ENCODE results near the gene GNAL.
"Not testable (repeated sequence)": the region's sequence is repeated elsewhere in the genome, so short reads cannot be mapped to it uniquely, and the experiment has no call there.

The GNAL gene

GRCh38 chr18:11669948-11670275, 19.2 kb upstream of the GNAL start:
- no peak for DNase-seq

- DNase-seq = no peak
Measured at GRCh38 chr18:11671156-11671555, 17.9 kb upstream of the GNAL start.

- no peak for DNase-seq
Measured at GRCh38 chr18:11672198-11672597, 16.9 kb upstream of the GNAL start.

- DNase-seq = no peak
Measured at GRCh38 chr18:11672846-11673454, 16.1 kb upstream of the GNAL start.

- no peak for DNase-seq
Measured at GRCh38 chr18:11673560-11673959, 15.5 kb upstream of the GNAL start.

GRCh38 chr18:11674119-11674518, 14.9 kb upstream of the GNAL start:
- DNase-seq = no peak

GRCh38 chr18:11676386-11676785, 12.7 kb upstream of the GNAL start:
- DNase-seq = no peak

GRCh38 chr18:11676867-11677266, 12.2 kb upstream of the GNAL start:
- DNase-seq = no peak

- no peak for DNase-seq
Measured at GRCh38 chr18:11678211-11678610, 10.9 kb upstream of the GNAL start.

- peak in 1 of 2 experiments; percentile 1 for DNase-seq
Measured at GRCh38 chr18:11689669-11690565, 853 bp downstream of the GNAL start.

- DNase-seq = not testable (repeated sequence)
Measured at GRCh38 chr18:11690660-11691059, 1.6 kb downstream of the GNAL start.

- DNase-seq = no peak
Measured at GRCh38 chr18:11695736-11696135, 6.7 kb downstream of the GNAL start.

GRCh38 chr18:11696451-11696850, 7.4 kb downstream of the GNAL start:
- DNase-seq = no peak

GRCh38 chr18:11700876-11701275, 11.8 kb downstream of the GNAL start:
- DNase-seq = no peak

- no peak for DNase-seq
Measured at GRCh38 chr18:11710578-11710977, 21.5 kb downstream of the GNAL start.

GRCh38 chr18:11713756-11714155, 24.7 kb downstream of the GNAL start:
- DNase-seq = no peak

- no peak for DNase-seq
Measured at GRCh38 chr18:11714244-11714918, 25.3 kb downstream of the GNAL start.

- DNase-seq = not testable (repeated sequence)
Measured at GRCh38 chr18:11716767-11717315, 27.8 kb downstream of the GNAL start.

- no peak for DNase-seq
Measured at GRCh38 chr18:11719050-11719449, 30.0 kb downstream of the GNAL start.

GRCh38 chr18:11719621-11720020, 30.6 kb downstream of the GNAL start:
- no peak for DNase-seq

- DNase-seq = no peak
Measured at GRCh38 chr18:11721720-11722119, 32.7 kb downstream of the GNAL start.

GRCh38 chr18:11724781-11725180, 35.7 kb downstream of the GNAL start:
- no peak for DNase-seq

- no peak for DNase-seq
Measured at GRCh38 chr18:11726556-11726955, 37.5 kb downstream of the GNAL start.

GRCh38 chr18:11728249-11728648, 39.2 kb downstream of the GNAL start:
- DNase-seq = no peak

All from NCI-H1930 (cell line).